GM13977 (cell line): ENCODE data around the gene GLB1L3.

Experiments used
- DNase-seq: peaks from one replicate; pipeline ENCODE4 v3.0.0; 2012; ENCODE audit warnings: low spot score
- in situ Hi-C: fragments of 300-500 bp; cut with MboI; formaldehyde crosslinking; loops from one replicate; pipeline ENCODE4 v1.12.0; 2022; ENCODE audit warnings: low sequenced_read_pairs, low pct_unique_long_range_greater_than_20kb, mixed read lengths, inconsistent platforms; ENCODE audit not compliant: unreplicated experiment
- TF ChIP-seq, protein P1 (sequence below): IDR thresholded peaks from 2 replicates; pipeline ENCODE4 v1.5.1; 2012; ENCODE audit warnings: mild to moderate bottlenecking, control low read depth; ENCODE audit not compliant: insufficient read depth; ENCODE audit errors: extremely low read depth, missing control alignments

GLB1L3 gene

DNA sequence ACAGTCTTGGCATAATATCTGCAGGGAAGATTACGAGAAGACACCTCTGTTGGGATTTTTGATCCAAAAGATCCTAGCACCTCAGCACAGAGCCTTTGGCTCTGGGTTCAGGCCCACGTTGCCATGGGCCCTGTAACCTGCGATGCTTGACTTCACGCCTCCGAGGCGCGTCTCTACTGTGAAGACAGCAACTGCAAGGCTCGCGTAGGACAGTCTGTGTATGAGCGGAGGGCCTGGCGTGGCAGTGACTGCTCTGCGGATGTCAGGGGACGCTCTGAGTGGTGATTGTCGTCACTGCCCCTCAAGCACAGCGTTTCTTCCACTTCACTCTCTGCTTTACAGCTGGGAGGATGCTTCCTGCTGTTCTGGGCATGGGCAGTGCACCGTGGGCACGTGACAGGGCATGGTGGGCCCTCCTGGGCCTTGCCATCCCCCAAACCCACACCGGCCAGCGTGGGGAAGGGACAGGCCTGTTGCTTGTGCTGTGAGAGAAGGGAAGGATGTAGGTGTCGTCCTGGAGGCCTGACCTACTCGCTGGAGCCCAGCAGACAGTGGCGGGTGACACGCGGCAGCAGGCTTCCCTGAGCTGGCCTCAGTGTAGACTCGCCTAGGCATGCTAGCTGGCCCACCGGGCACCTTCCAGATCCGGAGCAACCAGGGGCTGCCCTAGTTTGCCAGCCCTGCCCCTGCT lies 82.1 kb downstream of the GLB1L3 start:
- TF ChIP-seq, protein P1, sequence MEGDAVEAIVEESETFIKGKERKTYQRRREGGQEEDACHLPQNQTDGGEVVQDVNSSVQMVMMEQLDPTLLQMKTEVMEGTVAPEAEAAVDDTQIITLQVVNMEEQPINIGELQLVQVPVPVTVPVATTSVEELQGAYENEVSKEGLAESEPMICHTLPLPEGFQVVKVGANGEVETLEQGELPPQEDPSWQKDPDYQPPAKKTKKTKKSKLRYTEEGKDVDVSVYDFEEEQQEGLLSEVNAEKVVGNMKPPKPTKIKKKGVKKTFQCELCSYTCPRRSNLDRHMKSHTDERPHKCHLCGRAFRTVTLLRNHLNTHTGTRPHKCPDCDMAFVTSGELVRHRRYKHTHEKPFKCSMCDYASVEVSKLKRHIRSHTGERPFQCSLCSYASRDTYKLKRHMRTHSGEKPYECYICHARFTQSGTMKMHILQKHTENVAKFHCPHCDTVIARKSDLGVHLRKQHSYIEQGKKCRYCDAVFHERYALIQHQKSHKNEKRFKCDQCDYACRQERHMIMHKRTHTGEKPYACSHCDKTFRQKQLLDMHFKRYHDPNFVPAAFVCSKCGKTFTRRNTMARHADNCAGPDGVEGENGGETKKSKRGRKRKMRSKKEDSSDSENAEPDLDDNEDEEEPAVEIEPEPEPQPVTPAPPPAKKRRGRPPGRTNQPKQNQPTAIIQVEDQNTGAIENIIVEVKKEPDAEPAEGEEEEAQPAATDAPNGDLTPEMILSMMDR: no peak
- in situ Hi-C loops: no loop called here
- DNase-seq: no peak

DNA sequence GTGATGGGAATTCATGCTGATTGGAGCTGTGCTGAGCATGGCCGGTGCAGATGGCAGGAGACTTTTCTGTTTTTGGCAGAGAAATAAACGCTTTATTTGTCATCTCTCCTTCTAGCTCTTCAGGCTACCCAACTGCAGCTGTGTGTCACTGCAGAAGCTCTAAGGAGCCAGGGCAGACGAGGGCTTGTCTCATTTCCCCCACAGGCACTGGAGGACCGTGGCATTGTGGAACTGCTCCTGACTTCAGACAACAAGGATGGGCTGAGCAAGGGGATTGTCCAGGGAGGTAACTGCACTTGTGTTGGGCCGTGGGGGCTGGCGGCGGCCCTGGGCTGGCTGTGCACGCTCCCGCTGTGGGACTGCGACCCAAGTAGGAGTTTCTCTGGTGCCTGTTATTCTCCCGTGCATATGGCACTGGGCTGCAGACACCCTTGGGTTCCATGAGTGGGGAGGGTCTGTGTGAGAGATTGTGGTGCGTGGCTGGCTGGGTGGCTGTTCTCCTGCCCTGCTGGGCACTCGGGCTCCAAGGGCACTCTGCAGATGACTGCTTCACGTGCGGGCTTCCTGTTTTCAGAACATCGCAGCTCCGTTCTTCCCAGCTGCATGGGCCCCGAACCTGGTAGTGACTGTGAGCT lies 82.8 kb downstream of the GLB1L3 start:
- in situ Hi-C loops: no loop called here
- no peak for DNase-seq
- TF ChIP-seq, protein P1: no peak

DNA sequence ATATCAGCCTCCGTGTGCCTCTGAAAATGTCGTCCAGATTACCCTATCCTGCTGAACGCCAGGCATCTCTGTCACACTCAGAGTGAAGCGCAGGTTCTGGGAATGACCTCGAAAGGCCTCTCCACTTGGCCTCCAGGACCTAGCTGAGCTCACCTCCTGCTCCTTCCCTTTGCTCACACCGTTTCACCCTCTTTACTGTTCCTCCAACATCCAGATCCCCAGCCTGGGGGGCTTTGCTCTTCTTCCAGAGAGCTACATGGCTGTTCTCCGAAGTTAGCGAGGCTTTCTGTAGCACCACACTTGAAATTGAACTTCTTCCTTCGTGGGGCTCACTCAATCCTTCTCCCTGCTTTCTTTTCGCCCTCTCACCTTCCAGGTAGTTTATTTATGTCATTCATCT lies 83.5 kb downstream of the GLB1L3 start:
- in situ Hi-C loops: no loop called here
- TF ChIP-seq, protein P1: no peak
- no peak for DNase-seq

DNA sequence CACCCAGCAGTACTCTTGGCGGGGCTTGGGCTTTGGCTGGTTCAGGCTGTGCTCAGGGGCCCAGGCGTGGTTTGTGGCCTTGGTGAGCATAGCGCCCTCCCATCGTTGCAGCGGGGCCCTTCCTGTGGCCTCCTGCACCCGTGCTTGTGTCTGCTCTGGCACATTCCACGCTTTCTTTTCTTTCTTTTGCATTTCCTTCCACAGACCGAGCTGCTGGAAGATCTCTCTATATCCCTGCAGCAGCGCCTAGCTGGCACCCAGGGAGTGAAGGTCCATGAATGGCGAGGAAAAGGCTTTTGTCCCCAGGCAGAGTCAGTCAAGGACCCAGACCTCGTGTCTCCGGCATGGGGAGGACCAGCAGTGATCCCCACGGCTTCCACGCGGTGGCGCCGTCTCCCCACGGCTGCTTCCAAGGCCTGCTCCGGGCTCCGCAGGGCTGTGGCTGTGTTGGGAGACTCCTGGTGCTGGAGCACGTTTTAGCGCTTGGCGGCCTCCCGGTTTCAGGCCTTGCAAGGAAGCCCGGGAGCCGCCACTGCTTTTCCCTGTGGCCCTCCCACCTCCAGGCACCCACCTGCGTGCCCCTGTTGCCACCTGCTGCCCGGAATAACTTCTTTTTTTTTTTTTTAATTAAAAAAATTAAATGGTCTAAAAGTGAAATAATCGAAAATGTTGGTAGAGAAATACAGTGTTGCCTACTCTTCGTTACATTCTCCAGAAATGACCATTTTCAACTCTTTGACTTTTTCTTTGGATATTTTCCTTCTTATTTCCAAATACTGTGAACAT lies 84.1 kb downstream of the GLB1L3 start:
- in situ Hi-C loops: no loop called here
- TF ChIP-seq, protein P1: peak; percentile 94
- peak; percentile 91 for DNase-seq

DNA sequence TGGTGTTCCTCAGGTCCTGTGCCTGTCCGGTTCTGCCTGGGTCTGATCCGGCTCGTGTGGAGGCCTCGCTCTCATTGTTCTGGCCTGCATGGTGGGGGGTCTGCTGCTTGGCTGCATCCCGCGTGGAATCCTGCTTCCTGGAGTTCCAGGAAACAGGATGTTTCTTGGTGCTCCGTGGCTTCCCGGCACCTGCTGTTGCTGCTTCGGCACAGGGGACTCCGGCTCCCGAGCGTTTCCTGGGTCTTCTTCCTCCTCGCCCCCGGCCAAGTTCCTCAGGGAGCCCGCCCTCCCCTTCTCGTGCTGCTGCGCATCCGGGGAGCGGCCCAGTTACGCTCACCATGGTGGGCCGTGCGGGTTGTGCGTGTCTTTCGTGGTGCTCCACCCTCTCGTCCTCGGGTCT lies 85.5 kb downstream of the GLB1L3 start:
- DNase-seq: no peak
- in situ Hi-C loops: no loop called here
- TF ChIP-seq, protein P1: no peak

DNA sequence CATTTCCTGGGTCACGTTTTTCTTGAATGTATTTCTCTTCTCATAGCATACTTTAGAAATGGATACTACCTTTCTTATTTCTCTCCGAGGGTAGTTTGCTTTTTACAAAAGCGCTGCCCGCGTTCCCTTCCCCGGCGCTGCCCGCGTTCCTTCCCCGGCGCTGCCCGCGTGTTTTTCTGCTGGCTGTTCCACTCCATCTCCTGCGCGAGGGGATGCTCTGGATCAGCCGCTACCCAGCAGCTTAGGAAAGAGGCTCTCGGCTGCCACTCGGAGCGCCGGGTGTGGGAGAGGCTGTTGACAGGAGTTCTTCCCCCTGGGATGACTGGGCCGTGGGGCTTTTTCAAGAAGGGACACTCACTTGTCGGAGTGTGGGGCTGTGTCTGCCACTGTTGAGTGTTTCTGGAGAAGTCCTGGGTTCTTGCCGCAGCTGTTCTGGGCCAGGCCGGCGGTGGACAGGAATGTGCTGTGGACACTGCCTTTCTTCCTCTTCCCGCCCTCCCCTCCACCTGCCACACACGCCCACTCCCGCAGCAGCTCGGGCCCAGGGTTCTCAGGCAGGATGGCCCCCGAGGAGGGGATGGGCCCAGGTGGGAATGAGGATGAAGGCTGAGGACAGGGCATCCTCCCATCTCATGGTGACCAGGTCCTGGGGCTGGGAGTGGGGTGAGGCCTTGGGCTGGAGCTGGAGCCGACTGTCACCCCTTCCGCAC lies 86.2 kb downstream of the GLB1L3 start:
- in situ Hi-C loops: no loop called here
- no peak for DNase-seq
- TF ChIP-seq, protein P1: no peak
